Inflammatory macrophage treated with lipopolysaccharide for 1 hour (primary cell): ENCODE data around the gene CLNK.

ENCODE experiments used
- DNase-seq, 2 donors: peaks; one replicate each; pipeline ENCODE4 v3.0.0-alpha.2; 2020 to 2022

CLNK gene, protein sequence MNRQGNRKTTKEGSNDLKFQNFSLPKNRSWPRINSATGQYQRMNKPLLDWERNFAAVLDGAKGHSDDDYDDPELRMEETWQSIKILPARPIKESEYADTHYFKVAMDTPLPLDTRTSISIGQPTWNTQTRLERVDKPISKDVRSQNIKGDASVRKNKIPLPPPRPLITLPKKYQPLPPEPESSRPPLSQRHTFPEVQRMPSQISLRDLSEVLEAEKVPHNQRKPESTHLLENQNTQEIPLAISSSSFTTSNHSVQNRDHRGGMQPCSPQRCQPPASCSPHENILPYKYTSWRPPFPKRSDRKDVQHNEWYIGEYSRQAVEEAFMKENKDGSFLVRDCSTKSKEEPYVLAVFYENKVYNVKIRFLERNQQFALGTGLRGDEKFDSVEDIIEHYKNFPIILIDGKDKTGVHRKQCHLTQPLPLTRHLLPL

DNA sequence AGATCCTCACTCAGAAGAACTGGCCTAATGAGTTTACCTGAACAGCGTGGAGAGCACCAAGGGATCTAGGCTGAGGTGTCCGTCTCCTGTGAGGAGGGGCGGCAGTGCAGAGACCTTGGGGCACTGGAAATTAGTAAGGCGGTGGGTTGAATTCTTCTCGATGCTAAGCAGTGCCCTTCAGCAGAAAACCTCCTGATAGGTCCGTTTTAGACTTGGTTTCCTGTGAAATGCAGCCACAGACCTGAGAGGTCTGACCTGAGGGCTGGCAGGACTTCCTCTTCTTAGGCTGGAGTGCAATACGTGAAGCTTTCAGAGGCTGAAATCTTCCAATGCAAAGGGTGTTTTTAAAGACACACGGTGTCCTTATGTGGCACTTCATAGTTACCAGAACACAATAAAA, at the start of gene CLNK:
Gene CLNK, minus strand, starts transcription at position 138 of the 400 bp plus-strand sequence. CDS start 16,899 bp downstream, outside the sequence.
- DNase-seq = no peak

DNA sequence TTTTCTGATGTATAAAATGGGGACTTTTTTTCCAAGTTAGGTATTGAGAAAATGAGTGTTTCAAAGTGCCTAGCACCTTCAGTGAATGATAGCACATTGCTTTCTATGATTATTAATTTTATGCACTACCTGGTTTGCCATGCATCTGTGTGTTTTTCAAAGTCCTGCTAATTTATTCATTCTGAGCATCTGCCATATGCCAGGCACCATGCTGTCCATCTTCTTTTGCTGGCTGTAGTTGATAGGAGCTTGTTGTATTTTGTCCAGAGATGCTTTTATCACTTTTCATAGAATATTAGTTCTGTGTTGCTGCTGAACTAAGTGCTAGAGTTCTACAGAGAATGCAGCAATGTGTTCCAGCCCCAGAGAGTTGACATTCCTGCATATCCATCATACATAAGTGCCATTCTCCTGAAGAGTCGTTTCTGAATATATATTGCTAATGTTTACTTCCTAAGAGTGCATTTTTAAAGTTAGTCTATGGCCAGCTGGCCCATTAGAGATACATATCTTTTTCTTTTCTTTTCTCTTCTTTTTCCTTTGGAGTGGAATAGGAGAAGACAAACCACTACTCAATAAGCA, 49.0 kb upstream of the CLNK start:
- no peak for DNase-seq

DNA sequence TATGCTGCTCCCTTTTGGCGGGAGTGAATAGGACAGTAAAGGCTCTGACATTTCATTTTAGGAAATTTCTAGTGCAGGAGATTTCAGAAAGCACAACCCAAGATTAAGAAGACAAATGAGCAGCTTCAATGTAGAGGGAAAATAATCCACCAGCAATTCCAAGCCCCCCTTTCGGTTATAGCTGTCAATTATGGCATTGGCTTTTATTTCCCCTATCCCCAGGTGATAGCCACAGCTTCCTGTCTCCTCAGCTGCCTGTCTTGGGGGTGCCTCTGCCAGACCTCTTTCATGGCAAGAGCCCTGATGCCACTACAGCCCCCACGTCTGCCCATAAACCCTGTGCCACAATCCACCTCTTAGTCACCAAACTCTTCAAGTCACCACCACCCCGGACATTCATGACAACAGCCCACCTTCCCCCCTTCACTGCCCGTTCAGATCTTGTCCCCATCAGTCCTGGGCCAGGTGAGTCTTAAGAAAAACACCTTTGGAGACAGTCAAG, 48.4 kb upstream of the CLNK start:
- DNase-seq = no peak

DNA sequence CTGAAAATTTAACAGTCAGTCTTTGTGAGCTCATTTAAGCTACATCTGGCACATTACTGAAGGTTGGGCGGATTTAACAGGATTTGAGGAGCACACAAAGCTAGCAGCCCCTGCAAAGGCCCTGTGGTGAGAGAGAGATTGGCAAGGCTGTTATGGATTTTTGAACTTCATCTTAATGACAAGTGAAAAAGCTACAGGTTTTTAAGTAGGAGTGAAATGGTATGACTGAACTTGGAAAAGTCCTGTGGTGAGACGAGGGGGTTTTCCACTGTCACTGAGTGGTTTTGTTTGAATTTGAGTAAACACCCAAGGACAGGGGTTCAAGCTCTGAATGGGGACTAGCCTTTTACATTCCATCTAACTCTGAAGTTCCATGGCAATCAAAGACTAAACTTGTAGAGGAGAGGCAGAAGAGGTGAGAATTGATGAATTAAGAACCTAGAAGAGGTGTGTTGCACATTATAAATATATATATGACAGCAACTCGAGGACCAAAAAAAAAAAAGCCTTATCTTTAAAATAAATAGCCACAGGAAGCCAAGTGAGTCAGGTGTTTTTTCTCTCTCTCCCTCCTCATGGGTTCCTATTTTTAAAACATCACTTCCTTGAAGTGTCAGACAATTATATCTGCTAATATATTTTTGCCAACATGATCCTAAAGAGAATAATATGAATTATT, 47.8 kb upstream of the CLNK start:
- DNase-seq = no peak

DNA sequence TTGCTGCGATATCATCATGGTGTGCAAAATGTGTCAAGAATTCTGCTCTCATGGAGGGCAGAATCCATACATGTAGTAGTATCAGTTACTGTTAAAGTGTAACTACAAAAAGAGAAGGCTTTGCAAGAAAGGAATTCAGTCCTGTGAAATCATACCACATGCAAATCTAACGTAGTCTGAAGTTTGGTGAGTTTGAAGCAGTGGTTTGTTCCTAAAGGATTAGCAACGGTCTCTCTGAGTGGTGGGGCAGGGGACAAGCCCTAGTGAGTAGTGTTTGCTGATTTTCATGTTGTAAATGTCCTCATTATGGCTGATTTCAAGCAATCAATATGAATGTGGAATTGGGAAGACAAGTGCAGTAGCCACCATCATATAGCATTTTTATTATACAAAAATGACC, 47.1 kb upstream of the CLNK start:
- no peak for DNase-seq

DNA sequence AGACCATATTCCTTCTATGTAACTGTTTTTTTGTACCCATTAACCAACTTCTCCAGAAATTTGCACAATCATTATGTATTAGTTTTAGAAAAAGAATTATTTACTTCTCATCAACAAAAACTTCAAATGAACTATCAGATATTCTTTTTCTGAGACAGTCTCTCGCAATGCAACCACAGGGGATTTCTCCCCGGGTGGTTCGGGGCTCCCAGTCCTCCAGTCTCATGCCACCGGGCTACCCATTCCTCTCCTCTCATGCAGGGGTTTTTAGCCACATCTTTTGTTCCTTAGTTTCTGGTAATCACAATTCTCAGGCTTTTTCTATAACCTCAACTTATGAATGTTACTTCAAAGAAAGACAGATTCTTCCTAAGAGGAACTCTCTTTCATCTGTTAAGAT, 46.6 kb upstream of the CLNK start:
- DNase-seq = no peak

DNA sequence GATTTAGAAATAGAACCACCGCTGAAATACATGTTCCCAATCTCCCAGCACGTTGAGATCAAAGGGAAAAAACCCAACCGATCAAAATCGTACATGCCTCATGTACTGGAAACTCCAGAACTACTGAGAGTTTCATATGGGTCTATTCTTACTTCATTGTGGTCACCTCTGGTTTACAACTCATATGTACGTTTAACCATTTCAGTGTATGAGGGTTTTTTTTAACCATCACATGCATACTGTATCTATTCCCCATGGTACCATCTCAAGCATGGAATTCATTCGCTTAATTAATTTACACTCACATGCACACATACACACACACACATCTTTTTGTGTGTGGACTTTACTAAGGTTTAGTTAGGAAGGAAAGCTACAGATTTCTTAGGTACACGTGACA, 46.0 kb upstream of the CLNK start:
- no peak for DNase-seq

DNA sequence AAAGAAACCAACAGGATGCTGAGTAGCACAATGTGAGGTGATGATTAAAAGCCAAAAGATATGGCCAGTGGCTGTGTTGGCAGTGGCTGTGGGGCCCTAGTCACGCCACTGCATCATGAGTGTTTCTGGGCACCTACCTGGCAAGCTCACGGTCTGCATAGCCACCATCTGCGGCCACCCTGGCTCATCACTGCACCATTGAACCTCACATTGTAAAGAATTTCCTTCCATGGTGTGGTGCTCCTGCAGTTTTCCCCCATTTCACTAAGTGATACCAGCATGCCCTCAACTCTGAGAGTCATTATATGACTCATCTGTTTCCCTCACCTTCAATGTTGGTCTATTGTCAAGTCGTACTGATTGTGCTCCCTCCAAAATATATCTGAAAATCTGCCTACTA, 45.5 kb upstream of the CLNK start:
- DNase-seq = no peak

DNA sequence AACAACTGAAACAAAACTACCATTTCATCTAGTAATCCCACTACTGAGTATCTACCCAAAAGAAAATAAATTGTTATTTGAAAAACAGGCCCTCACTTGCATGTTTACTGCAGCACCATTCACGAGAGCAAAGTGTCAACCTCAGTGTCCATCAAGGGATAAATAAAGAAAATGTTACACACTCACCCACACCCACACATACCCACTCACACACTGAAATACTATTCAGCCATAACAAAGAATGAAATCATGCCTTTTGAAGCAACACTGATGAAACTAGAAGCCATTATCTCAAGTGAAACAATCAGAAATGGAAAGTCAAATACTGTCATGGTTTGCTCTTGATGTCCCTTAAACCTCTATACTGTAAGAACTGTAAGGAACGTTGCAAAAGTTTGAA, 44.8 kb upstream of the CLNK start:
- no peak for DNase-seq

DNA sequence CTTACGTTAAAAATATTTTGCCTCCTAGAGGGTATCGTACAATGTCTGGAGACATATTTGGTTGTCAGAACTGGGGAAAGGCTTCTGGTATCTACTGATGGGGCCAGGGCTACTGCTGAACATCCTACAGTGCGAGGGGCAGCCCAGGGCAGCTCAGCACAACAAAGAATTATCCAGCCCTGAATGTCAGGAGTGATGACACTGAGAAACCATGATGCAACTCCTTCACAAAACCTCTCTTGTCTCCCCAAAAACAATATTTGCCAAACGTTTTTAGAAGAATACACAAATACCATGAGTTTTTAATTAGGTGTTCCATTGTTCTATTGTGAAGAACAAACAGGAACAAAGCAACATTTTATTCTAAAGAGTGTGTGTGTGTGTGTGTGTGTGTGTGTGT, 43.4 kb upstream of the CLNK start:
- no peak for DNase-seq

DNA sequence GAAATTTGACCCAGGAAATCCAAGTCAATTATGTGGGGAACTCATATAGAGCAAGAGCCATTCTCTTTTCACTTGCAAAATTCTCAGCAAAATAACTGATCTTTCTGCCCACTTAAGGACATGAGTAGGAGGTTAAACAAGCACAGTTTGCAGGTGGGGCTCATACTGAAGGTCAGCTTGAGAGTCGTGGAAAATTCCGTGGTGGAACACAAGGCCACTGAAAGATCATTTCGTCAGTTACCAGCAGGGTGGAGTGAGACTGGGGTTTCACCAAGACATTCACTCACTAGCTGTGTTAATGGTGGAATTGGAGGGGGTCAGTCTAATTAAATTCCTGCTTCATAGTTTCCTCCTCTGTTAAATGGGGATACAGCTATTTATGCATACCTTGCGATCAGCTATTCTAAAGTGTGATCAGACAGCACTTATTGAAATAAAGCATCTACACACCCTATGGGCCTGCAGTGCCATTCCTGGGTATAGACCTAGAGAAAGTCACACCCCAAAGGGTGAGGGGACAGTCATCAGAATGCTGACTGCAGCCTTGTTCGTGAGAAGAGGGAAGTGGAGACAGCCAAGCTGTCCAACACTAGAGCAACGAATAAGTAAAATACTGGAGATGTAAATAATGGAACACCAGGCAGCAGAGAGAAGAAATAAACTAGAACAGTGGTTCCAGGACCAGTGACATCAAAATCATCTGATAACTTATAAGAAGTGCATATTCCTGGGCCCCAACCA, 42.7 kb upstream of the CLNK start:
- DNase-seq = no peak

DNA sequence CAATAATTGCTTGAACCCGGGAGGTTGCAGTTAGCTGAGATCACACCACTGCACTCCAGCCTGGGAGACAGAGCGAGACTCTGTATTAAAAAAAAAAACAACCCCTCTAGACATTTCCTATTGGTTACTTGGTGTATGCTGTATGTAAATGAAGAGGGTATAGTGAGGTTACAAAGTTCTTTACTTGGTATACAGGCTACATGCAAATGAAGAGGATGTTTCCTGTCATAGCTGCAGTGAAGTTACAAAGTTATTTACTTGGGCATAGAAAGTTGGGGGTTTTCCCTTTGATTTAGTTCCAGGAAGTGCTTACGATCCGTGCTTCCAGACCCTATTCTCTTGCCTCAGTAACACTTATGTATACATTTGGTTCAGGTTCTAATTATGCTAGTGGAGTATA, 38.4 kb upstream of the CLNK start:
- DNase-seq = no peak

DNA sequence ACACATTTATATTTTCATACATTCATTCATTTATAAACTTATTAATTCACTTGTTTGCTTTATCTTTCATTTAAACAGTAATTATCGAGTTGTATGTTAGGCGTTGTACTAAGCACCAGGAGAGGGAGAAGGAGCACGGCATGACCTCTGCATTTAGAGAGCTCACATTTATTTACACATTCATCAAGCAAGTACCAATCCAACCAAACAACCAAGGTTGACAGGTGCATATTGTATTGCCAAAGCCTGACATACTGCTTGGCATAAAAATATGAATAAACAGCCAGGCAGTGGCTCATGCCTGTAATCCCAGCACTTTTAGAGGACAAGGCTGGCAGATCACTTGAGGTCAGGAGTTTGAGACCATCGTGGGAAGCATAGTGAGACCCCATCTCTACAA, 37.0 kb upstream of the CLNK start:
- no peak for DNase-seq

DNA sequence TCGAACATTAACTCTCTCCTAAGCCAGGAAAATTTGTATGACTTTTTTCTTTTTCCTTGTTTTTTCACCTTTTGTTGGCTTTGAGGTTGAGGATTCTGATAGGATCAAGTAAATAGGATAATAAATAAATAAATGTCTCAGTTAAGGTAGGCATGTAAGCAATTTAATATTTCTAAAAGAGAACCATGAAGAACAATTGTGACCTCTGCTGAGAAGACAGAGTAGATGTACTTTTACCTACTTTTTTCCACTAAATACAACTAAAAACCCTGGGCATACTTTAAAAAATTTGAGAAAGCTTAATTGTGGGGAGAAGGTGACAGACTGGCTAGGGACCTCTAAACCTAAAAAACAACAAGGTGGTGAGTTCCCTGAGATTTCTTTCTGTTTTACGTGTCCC, 31.6 kb upstream of the CLNK start:
- DNase-seq = no peak

DNA sequence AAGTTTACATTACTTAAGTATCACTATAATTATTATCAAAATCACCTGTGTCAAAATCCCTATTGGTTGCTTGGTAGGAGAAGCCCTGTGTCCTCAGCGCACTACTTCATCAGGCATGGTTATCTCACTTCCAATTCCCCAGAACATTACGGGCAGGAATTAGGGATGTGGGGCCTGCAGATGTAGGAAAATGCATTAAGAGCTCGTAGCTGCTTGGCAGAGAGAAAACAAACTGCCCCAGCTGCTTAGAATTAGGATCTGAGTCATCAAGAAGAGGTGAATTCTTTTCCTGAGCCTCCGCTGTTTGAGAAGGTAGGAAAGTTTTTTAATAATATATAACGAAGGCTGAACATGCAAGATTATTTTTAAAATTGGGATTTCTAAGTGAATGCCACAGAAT, 31.1 kb upstream of the CLNK start:
- DNase-seq = no peak

DNA sequence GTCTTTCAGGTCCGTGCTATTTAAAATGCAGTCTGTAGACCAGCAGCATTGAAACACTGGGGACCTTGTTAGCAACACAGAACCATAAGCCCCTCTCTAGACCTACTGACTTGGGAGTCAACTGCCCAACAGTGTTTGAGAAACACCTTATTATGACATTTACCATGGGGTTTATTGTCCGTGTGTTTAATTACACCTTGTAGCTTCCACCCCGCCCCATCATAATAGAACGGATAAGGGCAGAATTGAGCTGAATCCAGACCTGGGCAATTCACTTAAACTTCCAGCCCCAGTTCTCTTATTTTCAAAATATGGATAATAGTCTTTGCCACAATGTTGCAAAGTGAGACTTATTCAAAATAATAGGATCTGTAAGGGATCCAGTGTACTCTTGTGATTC, 30.6 kb upstream of the CLNK start:
- no peak for DNase-seq

DNA sequence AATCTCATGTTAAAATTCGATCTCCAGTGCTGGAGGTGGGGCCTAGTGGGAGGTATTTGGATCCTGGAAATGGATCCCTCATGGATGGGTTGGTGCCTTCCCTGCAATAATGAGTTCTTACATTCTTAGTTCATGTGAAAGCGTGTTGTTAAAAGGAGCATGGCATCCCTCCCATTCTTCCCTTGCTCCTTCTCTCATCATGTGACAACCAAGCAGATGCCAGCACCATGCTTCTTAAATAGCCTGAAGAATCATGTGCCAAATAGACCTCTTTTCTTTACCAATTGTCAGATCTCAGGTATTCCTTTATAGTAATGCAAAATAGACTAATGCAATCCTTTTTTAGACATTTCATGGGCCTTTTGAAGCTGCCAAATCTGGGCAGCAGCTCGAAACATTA, 29.0 kb upstream of the CLNK start:
- no peak for DNase-seq

DNA sequence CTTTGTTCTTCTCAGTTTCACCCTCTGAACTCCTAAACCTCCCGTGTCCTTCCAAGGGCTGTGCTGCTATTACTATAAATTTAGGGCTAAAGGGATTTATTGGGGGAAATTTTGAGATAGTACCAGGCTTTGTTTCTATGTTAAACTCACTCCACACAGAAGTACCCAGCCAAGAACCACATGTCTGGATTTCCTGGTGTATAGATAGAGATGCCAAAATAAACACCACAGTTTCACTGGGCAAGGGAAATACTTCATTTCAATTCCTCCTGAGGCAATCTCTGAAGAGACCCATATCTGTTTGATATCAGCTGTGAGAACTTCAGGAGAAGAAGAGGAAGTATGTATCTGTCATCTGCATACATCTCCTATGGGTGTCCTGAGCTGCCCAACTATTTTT, 21.7 kb upstream of the CLNK start:
- DNase-seq = no peak

DNA sequence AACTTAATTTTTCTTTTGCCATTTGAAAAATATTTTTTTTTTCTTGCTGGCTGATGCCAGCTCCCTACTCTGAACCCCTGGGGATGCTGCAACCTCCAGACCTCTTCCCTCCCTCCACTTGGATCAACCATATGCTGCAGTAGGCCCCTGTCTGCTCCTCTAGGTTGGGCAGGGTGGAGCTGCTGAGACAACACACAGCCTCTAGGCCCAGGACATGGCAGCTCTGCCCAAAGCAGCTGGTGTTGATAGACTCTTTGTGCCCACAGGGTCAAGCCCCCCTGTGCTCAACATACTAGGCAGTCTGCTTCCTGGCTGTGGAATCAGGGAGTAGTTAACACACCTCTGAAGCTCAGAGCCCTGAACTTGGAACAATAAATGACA, 19.9 kb upstream of the CLNK start:
- DNase-seq = no peak

DNA sequence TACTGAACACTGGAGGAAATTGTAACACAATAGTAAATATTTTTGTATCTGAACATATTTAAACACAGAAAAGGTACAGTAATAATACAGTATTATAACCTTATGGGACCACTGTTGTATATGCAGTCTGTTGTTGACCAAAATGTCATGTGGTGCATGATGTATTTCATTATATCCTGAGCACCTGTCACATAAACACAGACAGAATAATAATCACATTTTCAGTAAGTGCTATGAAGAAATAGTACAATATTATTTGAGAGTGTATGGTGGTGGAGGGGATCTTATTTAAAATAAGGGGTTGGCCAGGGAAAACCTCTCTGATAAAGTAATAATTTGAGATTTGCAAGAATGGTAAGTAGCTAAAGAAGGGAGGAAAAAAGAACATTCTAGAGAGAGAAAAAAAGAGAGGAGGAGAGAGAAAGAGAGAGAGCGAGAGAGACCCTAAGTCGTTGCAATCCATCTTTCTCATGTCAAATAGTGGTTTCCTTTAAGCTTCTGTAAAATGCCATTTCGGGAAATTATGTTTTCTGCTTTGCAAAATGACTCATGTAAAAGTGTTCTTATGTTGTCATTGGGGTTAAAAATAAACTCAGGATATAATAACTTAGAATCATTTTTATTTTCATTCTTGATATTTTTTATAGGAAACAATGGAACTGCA, 19.3 kb upstream of the CLNK start:
- no peak for DNase-seq

DNA sequence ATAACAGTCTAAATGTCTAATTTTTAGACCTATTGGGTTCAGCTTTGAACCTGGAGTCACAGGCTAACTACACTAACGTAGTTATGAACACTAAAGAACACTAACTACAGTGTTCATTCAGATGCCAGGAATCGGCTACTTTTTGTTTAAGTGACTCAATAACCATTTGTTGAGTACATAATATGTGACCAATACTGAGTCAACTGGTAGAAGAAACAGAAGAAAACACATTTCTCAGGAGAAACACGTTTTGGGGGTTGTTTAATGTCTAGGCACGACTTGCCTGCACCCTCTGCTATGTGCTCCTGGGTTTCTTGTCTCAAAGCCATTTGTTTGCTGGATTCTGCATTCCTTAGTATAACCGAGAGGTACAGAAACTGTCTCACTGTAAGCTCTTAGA, 18.6 kb upstream of the CLNK start:
- DNase-seq = no peak

DNA sequence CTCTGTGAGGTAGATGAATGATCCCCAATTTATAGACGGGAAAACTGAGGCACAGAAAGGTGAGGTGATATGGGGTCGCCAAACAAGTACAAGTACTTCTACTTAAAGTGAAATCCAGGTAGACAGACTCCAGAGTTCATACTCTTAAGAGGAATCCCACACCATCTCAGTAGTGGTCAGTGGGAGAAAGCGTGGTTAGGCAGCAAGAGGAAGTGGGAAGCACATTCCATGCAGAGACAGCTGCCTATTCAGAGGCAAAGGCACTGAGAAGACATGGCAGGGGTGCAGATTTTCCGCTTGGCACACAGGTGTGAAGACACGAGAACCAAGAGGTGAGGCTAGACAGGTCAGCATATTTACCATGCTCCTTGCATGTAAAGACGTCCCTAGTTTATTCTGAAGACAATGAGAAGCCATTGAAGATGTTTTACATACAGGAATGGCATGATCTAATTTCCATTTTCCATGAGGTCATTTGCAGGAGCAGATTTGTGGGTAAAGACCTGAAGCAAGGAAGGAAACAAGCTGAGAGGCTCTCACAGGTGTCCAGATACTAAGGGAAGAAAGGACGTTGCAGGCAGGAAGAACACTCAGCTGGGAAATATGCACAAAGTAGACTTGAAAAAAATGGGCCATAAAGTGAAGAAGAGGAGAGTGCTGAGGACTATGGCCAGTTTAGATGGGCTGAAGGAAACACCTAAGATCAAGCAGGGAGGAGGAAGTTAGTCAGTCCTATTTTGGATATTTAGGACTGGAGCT, 17.3 kb upstream of the CLNK start:
- DNase-seq = no peak
